Activated T-helper 1 cell treated with anti-CD3 and anti-CD28 coated beads, Interleukin-12 subunit alpha, Interleukin-12 subunit beta, Interleukin-2, Interleukin-4 antibody, amounts not matched to agents 30 ng/mL and 10 ng/mL and 1 ng/mL, durations not matched to agents 14 hours and 24 hours and 36 hours (primary cell): ENCODE data around the gene GPR137C. TPM values are rescaled to one million over a fixed set of nuclear protein-coding genes. Genes with fewer than 3 reads are reported as not detected.

Source experiments
- DNase-seq: peaks from one replicate; pipeline ENCODE4 v3.0.0; 2021; ENCODE audit warnings: low spot score
- H3K27ac Mint-ChIP-seq: one replicate; pipeline ENCODE4 v1.8.0; 2021; ENCODE audit warnings: mild to moderate bottlenecking, mixed read lengths
- H3K27me3 Mint-ChIP-seq: one replicate; pipeline ENCODE4 v1.8.0; 2022; ENCODE audit warnings: mild to moderate bottlenecking, moderate library complexity, mixed read lengths; ENCODE audit not compliant: insufficient read depth
- H3K36me3 Mint-ChIP-seq: one replicate; pipeline ENCODE4 v1.8.0; 2021; ENCODE audit warnings: low read depth, mixed read lengths
- H3K4me1 Mint-ChIP-seq: one replicate; pipeline ENCODE4 v1.8.0; 2021; ENCODE audit warnings: low read depth, mixed read lengths
- H3K4me3 Mint-ChIP-seq: one replicate; pipeline ENCODE4 v1.8.0; 2021; ENCODE audit warnings: mild to moderate bottlenecking, moderate library complexity, mixed read lengths
- H3K9me3 Mint-ChIP-seq: one replicate; pipeline ENCODE4 v1.8.0; 2021; ENCODE audit warnings: mixed read lengths
- intact Hi-C: fragments of 100-400 bp; cut with micrococcal nuclease; formaldehyde crosslinking; loops from one replicate; pipeline ENCODE4 v1.15.1; 2024
- total RNA-seq: library from RNA; stranded (reverse); gene quantifications from 2 replicates; pipeline ENCODE4 v1.2.3, GENCODE V29; 2022

GPR137C gene
- 0.10 and 0.34 TPM in 2 replicates for total RNA-seq

GRCh38 chr14:52552063-52552988, at the start of gene GPR137C, which contains the start of gene TXNDC16:
TSS of gene GPR137C (plus strand) at chr14:52552836. CDS start at chr14:52553148, 312 bp downstream.
TSS of gene TXNDC16 (minus strand) at chr14:52552505. CDS start at chr14:52543557, 8,948 bp downstream.
- peak; percentile 99 for DNase-seq
- Mint-ChIP-seq H3K4me3 (peak within 1 kb of the TSS; percentile 92), H3K9me3 (no peaks in the 10 kb centered on the region), H3K36me3 (peaks cover 6% of the 10 kb centered on the region), H3K27me3 (peaks cover 25% of the 10 kb centered on the region), H3K4me1 (peaks cover 40% of the 10 kb centered on the region), H3K27ac (peak within 1 kb of the TSS; percentile 91)
- intact Hi-C loops = loop anchor here (1.0 to 5.0 kb wide), 17 partner anchors 22 to 1455 kb away; partner anchors contain the start of genes DDHD1, ERO1A, FERMT2 and GNG2

GRCh38 chr14:52513249-52513648, 39.4 kb upstream of the GPR137C start:
- no peaks in the 10 kb centered on the region for H3K4me1 Mint-ChIP-seq
- DNase-seq = no peak
- no peak overlapping the region for H3K27ac Mint-ChIP-seq
- intact Hi-C loops = no loop called here
- no peaks in the 10 kb centered on the region for H3K27me3 Mint-ChIP-seq
- H3K4me3 Mint-ChIP-seq = no peak overlapping the region
- no peaks in the 10 kb centered on the region for H3K9me3 Mint-ChIP-seq
- peaks cover 7% of the 10 kb centered on the region for H3K36me3 Mint-ChIP-seq

GRCh38 chr14:52514046-52514811, 38.4 kb upstream of the GPR137C start:
- intact Hi-C loops = no loop called here
- Mint-ChIP-seq H3K27me3 (no peaks in the 10 kb centered on the region), H3K9me3 (no peaks in the 10 kb centered on the region), H3K4me1 (no peaks in the 10 kb centered on the region), H3K4me3 (no peak overlapping the region), H3K36me3 (no peaks in the 10 kb centered on the region), H3K27ac (no peak overlapping the region)
- no peak for DNase-seq

- Mint-ChIP-seq H3K27ac (no peak overlapping the region), H3K27me3 (no peaks in the 10 kb centered on the region), H3K36me3 (peaks cover 6% of the 10 kb centered on the region), H3K4me1 (no peaks in the 10 kb centered on the region), H3K9me3 (no peaks in the 10 kb centered on the region), H3K4me3 (no peak overlapping the region)
- DNase-seq = no peak
- intact Hi-C loops = no loop called here
Measured at GRCh38 chr14:52522033-52522432, 30.6 kb upstream of the GPR137C start.

GRCh38 chr14:52522581-52523345, 29.9 kb upstream of the GPR137C start:
- H3K27me3 Mint-ChIP-seq = no peaks in the 10 kb centered on the region
- no peak overlapping the region for H3K27ac Mint-ChIP-seq
- no peaks in the 10 kb centered on the region for H3K4me1 Mint-ChIP-seq
- intact Hi-C loops = no loop called here
- H3K4me3 Mint-ChIP-seq = no peak overlapping the region
- H3K36me3 Mint-ChIP-seq = peaks cover 6% of the 10 kb centered on the region
- no peak for DNase-seq
- no peaks in the 10 kb centered on the region for H3K9me3 Mint-ChIP-seq

- Mint-ChIP-seq H3K4me3 (no peak overlapping the region), H3K36me3 (peaks cover 1% of the 10 kb centered on the region), H3K27ac (no peak overlapping the region), H3K9me3 (no peaks in the 10 kb centered on the region), H3K27me3 (no peaks in the 10 kb centered on the region), H3K4me1 (no peaks in the 10 kb centered on the region)
- no peak for DNase-seq
- intact Hi-C loops = loop anchor here (5.0 kb wide), 1 partner anchor 230 kb away; no protein-coding TSS in a partner anchor
Measured at GRCh38 chr14:52527052-52527451, 25.6 kb upstream of the GPR137C start.

- Mint-ChIP-seq H3K27ac (peak overlapping the region; percentile 1), H3K4me1 (no peaks in the 10 kb centered on the region), H3K36me3 (peaks cover 15% of the 10 kb centered on the region), H3K4me3 (no peak overlapping the region), H3K27me3 (no peaks in the 10 kb centered on the region), H3K9me3 (no peaks in the 10 kb centered on the region)
- DNase-seq = no peak
- intact Hi-C loops = loop anchor here (2.0 to 5.0 kb wide), 3 partner anchors 21 to 789 kb away; partner anchors contain the start of genes GPR137C, PTGER2 and TXNDC16
Measured at GRCh38 chr14:52531481-52531880, 21.2 kb upstream of the GPR137C start.

GRCh38 chr14:52536269-52536668, 16.4 kb upstream of the GPR137C start:
- DNase-seq = no peak
- no peak overlapping the region for H3K27ac Mint-ChIP-seq
- H3K4me1 Mint-ChIP-seq = peaks cover 9% of the 10 kb centered on the region
- H3K36me3 Mint-ChIP-seq = peaks cover 26% of the 10 kb centered on the region
- H3K9me3 Mint-ChIP-seq = no peaks in the 10 kb centered on the region
- intact Hi-C loops = no loop called here
- H3K27me3 Mint-ChIP-seq = no peaks in the 10 kb centered on the region
- H3K4me3 Mint-ChIP-seq = no peak overlapping the region

GRCh38 chr14:52538623-52539022, 14.0 kb upstream of the GPR137C start:
- peaks cover 27% of the 10 kb centered on the region for H3K36me3 Mint-ChIP-seq
- DNase-seq = no peak
- intact Hi-C loops = no loop called here

GRCh38 chr14:52545584-52546317, 6.9 kb upstream of the GPR137C start:
- Mint-ChIP-seq H3K36me3 (peaks cover 18% of the 10 kb centered on the region), H3K27me3 (no peaks in the 10 kb centered on the region), H3K4me1 (peaks cover 21% of the 10 kb centered on the region), H3K27ac (no peak overlapping the region), H3K4me3 (no peak overlapping the region), H3K9me3 (no peaks in the 10 kb centered on the region)
- intact Hi-C loops = no loop called here
- DNase-seq = no peak

More at GRCh38 chr14:52538623-52539022, 14.0 kb upstream of the GPR137C start:
- H3K4me1 Mint-ChIP-seq = peaks cover 9% of the 10 kb centered on the region
- H3K27me3 Mint-ChIP-seq = no peaks in the 10 kb centered on the region
- no peak overlapping the region for H3K4me3 Mint-ChIP-seq
- no peaks in the 10 kb centered on the region for H3K9me3 Mint-ChIP-seq
- no peak overlapping the region for H3K27ac Mint-ChIP-seq

- H3K27ac Mint-ChIP-seq = no peak overlapping the region
Measured at GRCh38 chr14:52546318-52546670, 6.3 kb upstream of the GPR137C start.

GRCh38 chr14:52547027-52547426, 5.6 kb upstream of the GPR137C start:
- Mint-ChIP-seq H3K4me1 (peaks cover 33% of the 10 kb centered on the region), H3K9me3 (no peaks in the 10 kb centered on the region), H3K4me3 (no peak overlapping the region), H3K36me3 (peaks cover 18% of the 10 kb centered on the region), H3K27ac (no peak overlapping the region), H3K27me3 (no peaks in the 10 kb centered on the region)
- intact Hi-C loops = no loop called here
- DNase-seq = no peak

More at GRCh38 chr14:52546318-52546670, 6.3 kb upstream of the GPR137C start:
- Mint-ChIP-seq H3K4me1 (peaks cover 26% of the 10 kb centered on the region), H3K4me3 (no peak overlapping the region), H3K9me3 (no peaks in the 10 kb centered on the region), H3K27me3 (no peaks in the 10 kb centered on the region), H3K36me3 (peaks cover 18% of the 10 kb centered on the region)
- intact Hi-C loops = no loop called here
- DNase-seq = no peak
